Measurements from ENCODE around the gene NOC2L. TPM values are rescaled to one million over a fixed set of nuclear protein-coding genes. Genes with fewer than 3 reads are reported as not detected.

Gene NOC2L
- total and polyA plus RNA-seq, 2 donors from 2014 or later: 42.4 to 65.5 TPM

GRCh38 chr1:904310-904950 lies 54.6 kb downstream of the NOC2L start:
- Histone ChIP-seq H3K9me3 (ENCODE audit: control insufficient read depth in 2 of 3, insufficient read depth in 1 of 3, low read length in 3 of 3) (no peaks in the 10 kb centered on the region), H3K36me3 (ENCODE audit: control insufficient read depth in 2 of 3, insufficient read depth in 3 of 3, low read length in 3 of 3) (no peaks in the 10 kb centered on the region), H3K4me1 (ENCODE audit: control insufficient read depth in 2 of 3, insufficient read depth in 2 of 3, low read depth in 1 of 3, low read length in 3 of 3) (peaks cover 0 to 8% (median 0%) of the 10 kb centered on the region in 3 donors), H3K4me3 (ENCODE audit: low read length in 3 of 3) (no peak overlapping the region), H3K27ac (ENCODE audit: low read depth in 2 of 2, low read length in 2 of 2) (no peak overlapping the region), H3K9ac (ENCODE audit: low read length in 3 of 3) (no peak overlapping the region), H3K27me3 (ENCODE audit: control insufficient read depth, insufficient read depth, low read length) (no peaks in the 10 kb centered on the region)
- FAIRE-seq (no peak), DNase-seq (peak; percentile 87 to 95 (median 94))
- peak; percentile 96 for TF ChIP-seq CTCF (IDR thresholded peaks at IDR 0.05; ENCODE audit: borderline replicate concordance, extremely low read depth, insufficient read depth)
- intact Hi-C loops (cut with DNase I): no loop called here

- intact Hi-C loops (cut with DNase I): no loop called here
- DNase-seq (peak in 2 of 5 donors; percentile 74 to 80), FAIRE-seq (no peak)
- Histone ChIP-seq H3K36me3 (ENCODE audit: control insufficient read depth in 2 of 3, insufficient read depth in 3 of 3, low read length in 3 of 3) (no peaks in the 10 kb centered on the region), H3K4me1 (ENCODE audit: control insufficient read depth in 2 of 3, insufficient read depth in 2 of 3, low read depth in 1 of 3, low read length in 3 of 3) (peaks cover 0 to 8% (median 0%) of the 10 kb centered on the region in 3 donors), H3K9ac (ENCODE audit: low read length in 3 of 3) (no peak overlapping the region), H3K27ac (ENCODE audit: low read depth in 2 of 2, low read length in 2 of 2) (no peak overlapping the region), H3K27me3 (ENCODE audit: control insufficient read depth, insufficient read depth, low read length) (no peaks in the 10 kb centered on the region), H3K9me3 (ENCODE audit: control insufficient read depth in 2 of 3, insufficient read depth in 1 of 3, low read length in 3 of 3) (no peaks in the 10 kb centered on the region), H3K4me3 (ENCODE audit: low read length in 3 of 3) (no peak overlapping the region)
- TF ChIP-seq CTCF (IDR thresholded peaks at IDR 0.05; ENCODE audit: borderline replicate concordance, extremely low read depth, insufficient read depth): no peak
Observed at GRCh38 chr1:903721-904271, 55.3 kb downstream of the NOC2L start.

GRCh38 chr1:903305-903704 lies 55.8 kb downstream of the NOC2L start:
- H3K27ac ChIP-seq (ENCODE audit: low read depth in 2 of 2, low read length in 2 of 2): no peak overlapping the region
- H3K4me1 ChIP-seq (ENCODE audit: control insufficient read depth in 2 of 3, insufficient read depth in 2 of 3, low read depth in 1 of 3, low read length in 3 of 3): peaks cover 0 to 8% (median 0%) of the 10 kb centered on the region in 3 donors
- H3K9ac ChIP-seq (ENCODE audit: low read length in 3 of 3): no peak overlapping the region
- no peaks in the 10 kb centered on the region for H3K9me3 ChIP-seq (ENCODE audit: control insufficient read depth in 2 of 3, insufficient read depth in 1 of 3, low read length in 3 of 3)
- peak in 3 of 5 donors; percentile 8 to 51 (median 40) for DNase-seq
- no peak for TF ChIP-seq CTCF (IDR thresholded peaks at IDR 0.05; ENCODE audit: borderline replicate concordance, extremely low read depth, insufficient read depth)
- FAIRE-seq: no peak
- no peak overlapping the region for H3K4me3 ChIP-seq (ENCODE audit: low read length in 3 of 3)
- H3K36me3 ChIP-seq (ENCODE audit: control insufficient read depth in 2 of 3, insufficient read depth in 3 of 3, low read length in 3 of 3): no peaks in the 10 kb centered on the region
- intact Hi-C loops (cut with DNase I): no loop called here
- H3K27me3 ChIP-seq (ENCODE audit: control insufficient read depth, insufficient read depth, low read length): no peaks in the 10 kb centered on the region
